BLaER1 (cell line): ENCODE data around the gene LGALS4.
"Not testable (repeated sequence)": the region's sequence is repeated elsewhere in the genome, so short reads cannot be mapped to it uniquely, and the experiment has no call there.

Experiments
- H3K27ac ChIP-seq: shearing (Covaris generic); formaldehyde crosslinking; 2 replicates; pipeline ENCODE4 v1.8.1; 2022
- H3K27me3 ChIP-seq: shearing (Covaris generic); formaldehyde crosslinking; 2 replicates; pipeline ENCODE4 v1.8.1; 2022
- H3K36me3 ChIP-seq: shearing (Covaris generic); formaldehyde crosslinking; 2 replicates; pipeline ENCODE4 v1.8.1; 2022
- H3K4me1 ChIP-seq: shearing (Covaris generic); formaldehyde crosslinking; 2 replicates; pipeline ENCODE4 v1.8.1; 2022
- H3K4me2 ChIP-seq: shearing (Covaris generic); formaldehyde crosslinking; 2 replicates; pipeline ENCODE4 v1.8.1; 2022
- H3K4me3 ChIP-seq: shearing (Covaris generic); formaldehyde crosslinking; 2 replicates; pipeline ENCODE4 v1.8.1; 2022
- H3K9ac ChIP-seq: shearing (Covaris generic); formaldehyde crosslinking; 2 replicates; pipeline ENCODE4 v1.8.1; 2022
- H3K9me3 ChIP-seq: shearing (Covaris generic); formaldehyde crosslinking; 2 replicates; pipeline ENCODE4 v1.8.1; 2022
- H4K20me1 ChIP-seq: shearing (Covaris generic); formaldehyde crosslinking; 2 replicates; pipeline ENCODE4 v1.8.1; 2022
- Cebpa-rat ChIP-seq: shearing (Covaris generic); IDR thresholded peaks from 2 replicates; pipeline ENCODE4 v1.8.1; 2022

LGALS4 gene

DNA sequence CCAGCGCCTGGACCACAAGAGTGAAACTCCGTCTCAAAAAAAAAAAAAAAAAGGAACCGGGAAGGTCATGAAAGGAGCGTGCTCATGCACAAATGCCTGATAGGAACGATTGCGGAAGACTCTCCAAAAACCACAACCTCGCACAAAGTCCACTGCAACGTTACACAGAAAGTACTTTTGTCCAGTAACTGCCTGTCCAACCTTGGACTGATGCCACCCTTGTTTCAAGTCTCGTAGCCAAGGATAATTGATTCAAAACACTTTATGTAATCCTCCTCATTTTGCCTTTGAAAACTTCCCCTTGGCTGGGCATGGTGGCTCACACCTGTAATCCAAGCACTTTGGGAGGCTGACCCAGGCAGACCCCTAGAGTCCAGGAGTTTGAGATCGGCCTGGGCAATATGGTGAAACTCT, 53.1 kb downstream of the LGALS4 start:
- no peak for TF ChIP-seq Cebpa-rat
- Histone ChIP-seq H3K27ac (no peak overlapping the region), H3K4me1 (peaks cover 15% of the 10 kb centered on the region), H3K4me3 (no peak overlapping the region), H3K4me2 (no peak overlapping the region), H4K20me1 (no peaks in the 10 kb centered on the region), H3K9ac (no peak overlapping the region), H3K27me3 (no peaks in the 10 kb centered on the region), H3K36me3 (no peaks in the 10 kb centered on the region), H3K9me3 (no peaks in the 10 kb centered on the region)

DNA sequence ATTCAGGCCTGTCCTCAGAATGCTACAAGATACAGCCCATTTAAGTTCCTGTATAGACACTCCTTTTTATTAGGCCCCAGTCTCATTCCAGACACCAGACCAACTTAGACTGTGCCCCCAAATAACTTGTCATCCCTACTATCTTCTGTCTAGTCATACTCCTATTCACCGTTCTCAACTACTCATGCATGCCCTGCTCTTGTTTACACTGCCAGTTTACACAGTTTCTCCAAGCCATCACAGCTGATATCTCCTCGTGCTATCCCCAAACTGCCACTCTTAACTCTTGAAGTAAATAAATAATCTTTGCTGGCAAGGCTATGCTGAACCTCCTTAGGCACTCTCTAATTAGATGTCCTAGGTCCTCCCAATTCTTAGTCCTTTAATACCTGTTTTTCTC, 58.5 kb downstream of the LGALS4 start:
- not testable (repeated sequence) for H3K36me3 ChIP-seq, H3K4me1 ChIP-seq, H3K9me3 ChIP-seq

DNA sequence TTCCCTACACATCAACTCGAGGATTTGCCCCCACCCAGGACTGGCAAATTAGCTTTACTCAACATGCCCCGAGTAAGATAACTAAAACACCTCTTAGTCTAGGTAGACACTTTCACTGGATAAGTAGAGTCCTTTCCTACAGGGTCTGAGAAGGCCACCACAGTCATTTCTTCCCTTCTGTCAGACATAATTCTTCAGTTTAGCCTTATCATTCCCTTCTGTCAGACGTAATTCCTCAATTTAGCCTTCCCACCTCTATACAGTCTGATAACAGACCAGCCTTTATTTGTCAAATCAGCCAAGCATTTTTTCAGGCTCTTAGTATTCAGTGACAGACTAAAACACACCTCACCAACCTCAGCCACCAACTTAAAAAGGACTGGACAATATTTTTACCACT, 59.0 kb downstream of the LGALS4 start:
- H3K27me3 ChIP-seq, H3K4me1 ChIP-seq, H3K4me2 ChIP-seq, H3K27ac ChIP-seq, H3K9me3 ChIP-seq, H3K4me3 ChIP-seq, H4K20me1 ChIP-seq, H3K36me3 ChIP-seq, H3K9ac ChIP-seq: not testable (repeated sequence)

More for the DNA sequence above, 58.5 kb downstream of the LGALS4 start:
- not testable (repeated sequence) for H3K4me3 ChIP-seq, H3K27ac ChIP-seq, H3K9ac ChIP-seq, H4K20me1 ChIP-seq, H3K4me2 ChIP-seq, H3K27me3 ChIP-seq
